HG02981 (cell line): Measurements from ENCODE around the gene ZDHHC16.
"Not testable (repeated sequence)": the region's sequence is repeated elsewhere in the genome, so short reads cannot be mapped to it uniquely, and the experiment has no call there.

Experiments used
- ATAC-seq: cut with Tn5 transposase; IDR thresholded peaks from one replicate; pipeline ENCODE4 v1.9.1; 2021; ENCODE audit warnings: mild to moderate bottlenecking, moderate library complexity; ENCODE audit not compliant: unreplicated experiment

The ZDHHC16 gene

GRCh38 chr10:97434055-97434454, 11.9 kb upstream of the ZDHHC16 start:
- ATAC-seq, result no peak

- ATAC-seq, result no peak
Measured at GRCh38 chr10:97434557-97434956, 11.4 kb upstream of the ZDHHC16 start.

GRCh38 chr10:97435211-97435610, 10.8 kb upstream of the ZDHHC16 start:
- ATAC-seq, result no peak

- ATAC-seq, result no peak
Measured at GRCh38 chr10:97442277-97442676, 3.7 kb upstream of the ZDHHC16 start.

- ATAC-seq, result no peak
Measured at GRCh38 chr10:97444212-97444611, 1.8 kb upstream of the ZDHHC16 start.

DNA sequence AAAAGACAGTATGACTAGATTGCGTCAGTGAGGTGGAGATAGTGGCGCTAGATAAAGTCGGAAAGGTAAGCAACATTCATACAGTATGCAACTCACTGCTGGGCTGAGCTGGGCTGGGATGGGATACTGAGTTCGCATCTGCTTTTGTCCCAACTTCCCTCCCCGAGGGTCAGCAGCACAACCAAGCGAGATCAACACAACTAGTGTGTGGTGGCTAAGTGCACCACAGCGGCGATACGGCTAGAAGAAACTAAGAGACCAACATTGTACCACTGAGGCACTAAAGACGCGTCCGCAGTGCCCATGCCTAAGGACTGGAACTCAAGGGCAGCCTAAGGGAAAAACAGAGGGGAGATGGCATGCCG, 636 bp upstream of the ZDHHC16 start:
- ATAC-seq, result no peak

DNA sequence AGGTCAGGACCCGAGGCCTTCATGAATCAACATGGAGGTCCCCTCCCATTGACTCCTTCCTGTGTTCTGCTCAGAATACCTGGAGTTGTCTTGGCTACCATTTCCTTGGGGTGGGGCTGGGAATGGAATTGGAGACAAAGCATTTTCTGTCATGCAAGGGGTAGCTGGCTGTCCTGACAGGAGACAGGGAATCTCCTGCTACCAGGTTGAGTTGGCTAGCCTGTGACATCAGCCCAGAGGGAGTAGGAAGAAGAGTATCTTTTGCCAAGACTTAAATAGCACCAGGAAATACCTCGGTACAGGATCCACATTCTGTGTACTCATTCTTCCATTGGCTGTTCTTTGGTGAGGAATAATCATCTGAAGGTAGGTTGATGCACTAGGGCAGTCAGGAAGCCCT, 4.9 kb downstream of the ZDHHC16 start:
- no peak for ATAC-seq

GRCh38 chr10:97451605-97452004, 5.6 kb downstream of the ZDHHC16 start:
- ATAC-seq, result no peak

- ATAC-seq, result no peak
Measured at GRCh38 chr10:97452352-97452751, 6.4 kb downstream of the ZDHHC16 start.

GRCh38 chr10:97454330-97455036, 8.5 kb downstream of the ZDHHC16 start:
- no peak for ATAC-seq

- no peak for ATAC-seq
Measured at GRCh38 chr10:97456034-97456685, 10.2 kb downstream of the ZDHHC16 start.

DNA sequence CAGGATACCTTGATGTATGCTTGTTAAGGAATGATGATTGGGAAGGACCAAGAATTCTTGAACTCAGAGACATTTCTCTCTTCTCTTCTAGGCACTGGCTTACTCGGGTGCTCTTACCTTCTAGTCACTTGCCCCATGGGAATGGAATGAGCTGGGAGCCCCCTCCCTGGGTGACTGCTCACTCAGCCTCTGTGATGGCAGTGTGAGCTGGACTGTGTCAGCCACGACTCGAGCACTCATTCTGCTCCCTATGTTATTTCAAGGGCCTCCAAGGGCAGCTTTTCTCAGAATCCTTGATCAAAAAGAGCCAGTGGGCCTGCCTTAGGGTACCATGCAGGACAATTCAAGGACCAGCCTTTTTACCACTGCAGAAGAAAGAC, 10.7 kb downstream of the ZDHHC16 start:
- ATAC-seq, result no peak

GRCh38 chr10:97459111-97459510, 13.1 kb downstream of the ZDHHC16 start:
- no peak for ATAC-seq

GRCh38 chr10:97459933-97460332, 14.0 kb downstream of the ZDHHC16 start:
- ATAC-seq, result no peak

DNA sequence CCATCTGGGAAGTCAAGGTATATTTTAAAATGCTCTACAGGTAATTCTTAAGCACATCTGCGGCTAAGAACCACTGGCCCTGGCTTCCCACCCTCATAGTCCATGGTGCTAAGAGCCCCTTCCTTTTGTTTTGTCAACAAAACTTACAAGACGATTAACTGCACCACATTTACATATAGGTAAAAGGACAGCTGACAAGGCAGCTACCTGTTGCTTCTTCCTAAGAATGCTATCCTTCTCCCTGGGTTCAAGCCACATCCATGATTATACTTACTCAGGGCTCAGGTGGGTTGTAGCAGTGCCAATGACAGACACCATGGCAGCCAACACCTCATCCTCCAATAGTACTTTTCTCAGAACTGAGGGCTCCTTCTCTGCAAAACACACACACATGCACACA, 16.3 kb downstream of the ZDHHC16 start:
- no peak for ATAC-seq

- ATAC-seq, result no peak
Measured at GRCh38 chr10:97463363-97464132, 17.6 kb downstream of the ZDHHC16 start.

GRCh38 chr10:97464226-97464625, 18.3 kb downstream of the ZDHHC16 start:
- no peak for ATAC-seq

- no peak for ATAC-seq
Measured at GRCh38 chr10:97465982-97466381, 20.0 kb downstream of the ZDHHC16 start.

DNA sequence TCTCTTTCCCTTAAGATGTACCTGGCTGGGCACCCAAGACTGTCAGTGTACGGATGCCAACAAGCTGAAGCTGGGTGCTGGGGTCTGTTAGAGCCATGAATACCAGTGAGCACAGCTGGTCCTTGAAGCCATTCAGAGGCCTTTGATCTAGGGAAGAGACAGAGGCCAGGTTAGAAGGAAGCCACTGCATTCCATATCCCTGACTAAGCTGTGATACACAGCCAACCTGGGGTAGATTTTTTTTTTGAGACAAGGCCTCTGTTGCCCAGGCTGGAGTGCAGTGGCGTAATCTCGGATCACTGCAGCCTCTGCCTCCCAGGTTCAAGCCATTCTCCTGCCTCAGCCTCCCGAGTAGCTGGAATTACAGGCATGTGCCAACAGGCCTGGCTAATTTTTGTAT, 20.8 kb downstream of the ZDHHC16 start:
- no peak for ATAC-seq

DNA sequence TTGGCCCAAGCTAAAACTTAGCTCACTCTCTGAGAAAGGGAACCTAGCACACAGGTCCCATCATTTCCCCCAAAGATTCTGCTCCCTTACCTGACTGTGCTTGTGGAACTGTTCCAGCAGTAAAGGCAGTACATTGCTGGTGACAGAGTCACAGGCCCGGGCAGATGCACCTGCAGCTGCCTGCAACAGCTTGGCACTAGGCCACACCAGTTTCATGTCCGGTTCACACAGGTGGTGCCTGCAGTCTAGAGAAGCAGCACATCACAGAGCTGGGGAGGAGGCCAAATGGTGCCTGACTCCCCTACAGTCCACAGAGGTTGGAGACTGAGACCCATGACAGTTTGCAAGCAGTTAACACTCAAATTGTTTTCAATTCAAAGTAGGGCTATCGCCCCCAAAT, 22.2 kb downstream of the ZDHHC16 start:
- ATAC-seq, result no peak

- not testable (repeated sequence) for ATAC-seq
Measured at GRCh38 chr10:97468781-97469180, 22.8 kb downstream of the ZDHHC16 start.

GRCh38 chr10:97474918-97475317, 28.9 kb downstream of the ZDHHC16 start:
- ATAC-seq, result no peak
